Hepatic stellate cell (primary cell): ENCODE results near the gene TMEM123.

Experiments
- DNase-seq: peaks from one replicate; pipeline ENCODE4 v3.0.0; 2011; ENCODE audit warnings: low spot score

The TMEM123 gene

GRCh38 chr11:102422817-102423712 lies 29.5 kb downstream of the TMEM123 start:
- no peak for DNase-seq

DNA sequence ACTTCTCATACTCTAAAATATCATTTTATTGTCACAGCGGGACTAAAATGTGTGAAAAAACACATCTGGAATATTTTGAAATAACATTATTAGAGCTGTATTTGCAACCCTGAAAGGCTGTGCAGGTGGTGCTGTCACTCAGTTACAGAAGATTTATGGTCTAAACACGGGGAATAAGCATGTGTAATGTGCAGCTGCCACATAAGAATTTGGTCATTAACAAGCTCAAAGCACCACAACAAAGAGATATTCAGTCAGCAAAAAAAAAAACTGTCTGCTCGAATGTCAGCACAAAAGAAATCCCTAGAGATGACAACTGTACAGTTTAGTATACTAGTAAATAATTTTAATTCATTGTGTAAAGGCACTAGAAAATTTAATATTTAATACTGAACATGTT lies 31.3 kb downstream of the TMEM123 start:
- no peak for DNase-seq

- no peak for DNase-seq
Observed at GRCh38 chr11:102420547-102420946, 32.0 kb downstream of the TMEM123 start.

- no peak for DNase-seq
Observed at GRCh38 chr11:102419181-102419580, 33.4 kb downstream of the TMEM123 start.

DNA sequence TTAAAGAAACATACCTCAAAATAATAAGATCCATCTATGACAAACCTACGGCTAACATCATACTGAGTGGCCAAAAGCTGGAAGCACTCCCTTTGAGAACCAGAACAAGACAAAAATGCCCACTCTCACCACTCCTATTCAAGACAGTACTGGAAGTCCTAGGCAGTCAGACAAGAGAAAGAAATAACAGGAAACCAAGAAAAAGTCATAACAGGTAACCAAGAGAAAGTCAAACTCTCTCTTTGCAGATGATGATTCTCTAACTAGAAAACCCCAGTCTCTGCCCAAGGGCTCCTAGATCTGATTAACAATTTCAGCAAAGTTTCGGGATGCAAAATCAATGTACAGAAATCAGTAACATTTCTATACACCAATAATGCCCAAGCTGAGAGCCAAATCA lies 35.6 kb downstream of the TMEM123 start:
- DNase-seq = no peak

DNA sequence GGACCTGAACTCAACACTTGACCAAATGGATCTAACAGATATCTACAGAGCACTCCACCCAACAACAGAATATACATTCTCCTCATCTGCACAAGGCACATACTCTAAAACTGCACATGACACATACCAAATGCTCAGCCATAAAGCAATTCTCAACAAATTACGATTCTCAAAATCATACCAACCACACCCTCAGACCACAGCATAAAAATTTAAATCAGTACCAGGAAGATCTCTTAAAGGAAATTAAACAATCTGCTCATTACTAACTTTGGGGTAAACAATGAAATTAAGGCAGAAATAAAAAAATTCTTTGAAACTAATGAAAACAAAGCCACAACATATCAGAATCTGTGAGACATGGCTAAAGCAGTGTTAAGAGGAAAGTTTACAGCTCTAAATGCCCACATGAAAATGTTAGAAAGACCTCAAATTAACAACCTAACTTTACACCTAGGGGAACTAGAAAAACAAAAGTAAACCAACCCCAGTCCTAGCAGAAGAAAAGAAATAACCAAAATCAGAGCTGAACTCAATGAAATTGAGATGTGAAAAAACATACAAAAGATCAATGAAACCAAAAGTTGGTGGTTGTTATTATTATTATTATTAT lies 37.2 kb downstream of the TMEM123 start:
- no peak for DNase-seq

GRCh38 chr11:102414559-102414958 lies 38.0 kb downstream of the TMEM123 start:
- DNase-seq = no peak

DNA sequence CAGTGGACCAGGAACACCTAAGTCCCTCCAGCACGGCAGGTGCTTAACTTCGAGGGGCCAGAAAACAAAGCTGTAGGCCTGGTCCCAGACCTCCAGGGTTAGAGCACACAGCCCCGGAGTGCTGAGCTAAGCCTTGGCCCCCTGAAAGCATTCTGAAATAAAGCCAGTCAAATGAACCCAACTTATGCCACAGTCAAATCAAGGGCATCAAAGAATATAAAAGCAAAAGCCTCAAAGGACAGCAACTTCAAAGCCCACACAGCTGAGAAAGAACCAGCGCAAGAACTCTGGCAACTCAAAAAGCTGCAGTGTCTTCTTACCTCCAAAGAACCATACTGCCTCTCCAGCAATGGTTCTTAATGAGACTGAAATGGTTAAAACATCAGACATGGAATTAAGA lies 39.1 kb downstream of the TMEM123 start:
- DNase-seq = no peak

- DNase-seq = no peak
Observed at GRCh38 chr11:102411142-102411541, 41.4 kb downstream of the TMEM123 start.

- peak; percentile 54 for DNase-seq
Observed at GRCh38 chr11:102410382-102410784, 42.2 kb downstream of the TMEM123 start.

DNA sequence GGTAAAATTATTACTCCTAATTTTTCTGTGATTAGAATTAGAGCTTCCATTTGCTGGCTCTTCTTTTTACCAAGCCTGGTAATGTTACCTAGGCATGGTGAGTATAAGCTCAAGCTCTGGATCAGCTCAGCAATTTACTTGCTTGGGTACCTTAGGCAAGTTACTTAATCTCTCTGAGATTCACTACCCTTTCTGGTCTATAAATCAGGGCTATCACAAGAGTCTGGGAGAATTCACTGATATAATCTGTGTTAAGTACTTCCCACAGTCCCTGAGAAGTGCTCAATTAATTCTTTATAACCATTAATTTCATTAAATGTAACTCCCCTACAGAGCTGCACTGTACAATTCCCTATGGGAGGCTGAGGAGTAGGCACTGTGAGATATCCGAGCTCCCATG lies 44.2 kb downstream of the TMEM123 start:
- no peak for DNase-seq

DNA sequence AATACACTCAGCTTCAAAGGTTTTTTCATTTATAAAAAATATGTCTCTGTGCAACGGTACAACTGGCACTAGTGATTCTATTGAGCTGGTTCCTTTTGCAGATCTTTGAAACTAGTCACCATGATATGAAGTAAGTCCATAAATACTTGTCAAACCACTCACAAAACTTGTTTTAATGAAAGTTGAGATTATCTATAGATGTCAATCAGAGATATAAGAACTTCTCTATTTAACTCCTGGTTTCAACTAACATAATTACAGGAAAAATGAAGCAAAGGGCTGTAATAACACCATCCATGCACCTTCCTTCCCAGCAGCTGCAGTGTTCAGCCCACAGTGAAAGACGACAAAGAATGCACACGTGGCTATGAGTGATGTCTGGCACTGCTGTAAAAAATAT lies 44.7 kb downstream of the TMEM123 start:
- no peak for DNase-seq

DNA sequence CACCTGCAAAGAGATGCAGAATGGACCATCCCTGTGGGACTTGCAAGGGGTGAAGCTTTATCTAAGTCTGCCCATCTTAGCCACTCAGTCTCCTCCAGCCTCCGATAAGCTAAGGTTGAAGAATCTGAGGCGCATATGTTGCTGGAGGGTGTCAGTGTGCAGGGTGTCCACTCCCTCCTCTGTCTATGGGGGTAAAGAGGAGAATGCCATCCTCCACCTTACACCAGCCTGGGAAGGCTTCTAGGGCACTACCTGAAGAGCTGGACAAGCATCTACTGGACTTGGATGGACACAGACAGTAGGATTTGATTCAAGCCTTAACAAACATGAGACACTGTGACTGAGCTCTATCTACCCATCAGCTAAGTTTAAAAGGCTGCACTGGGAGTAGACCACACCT lies 46.5 kb downstream of the TMEM123 start:
- DNase-seq = no peak

GRCh38 chr11:102405501-102405900 lies 47.1 kb downstream of the TMEM123 start:
- DNase-seq = no peak

DNA sequence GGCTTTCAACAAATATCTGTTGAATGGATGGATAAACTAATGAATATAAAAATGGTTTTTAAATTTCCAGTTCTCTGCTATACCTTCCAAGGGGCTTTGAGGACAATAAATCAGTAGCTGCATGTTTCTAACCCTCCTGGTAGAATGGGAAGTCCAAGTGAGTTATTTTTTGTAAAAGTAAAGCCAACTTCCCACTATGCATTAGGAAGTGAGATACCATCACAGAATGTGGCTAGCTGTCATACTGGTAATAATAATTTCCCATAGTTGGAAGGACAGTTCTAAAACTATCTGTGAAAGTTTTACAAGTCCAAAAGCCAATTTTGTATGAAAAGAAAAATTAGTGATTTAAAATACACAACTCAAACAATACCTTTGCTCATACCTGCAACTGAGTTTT lies 50.0 kb downstream of the TMEM123 start:
- no peak for DNase-seq

GRCh38 chr11:102401905-102402304 lies 50.7 kb downstream of the TMEM123 start:
- no peak for DNase-seq

GRCh38 chr11:102400603-102401002 lies 52.0 kb downstream of the TMEM123 start:
- DNase-seq = no peak

- no peak for DNase-seq
Observed at GRCh38 chr11:102399189-102399588, 53.4 kb downstream of the TMEM123 start.

GRCh38 chr11:102398297-102398696 lies 54.3 kb downstream of the TMEM123 start:
- no peak for DNase-seq

DNA sequence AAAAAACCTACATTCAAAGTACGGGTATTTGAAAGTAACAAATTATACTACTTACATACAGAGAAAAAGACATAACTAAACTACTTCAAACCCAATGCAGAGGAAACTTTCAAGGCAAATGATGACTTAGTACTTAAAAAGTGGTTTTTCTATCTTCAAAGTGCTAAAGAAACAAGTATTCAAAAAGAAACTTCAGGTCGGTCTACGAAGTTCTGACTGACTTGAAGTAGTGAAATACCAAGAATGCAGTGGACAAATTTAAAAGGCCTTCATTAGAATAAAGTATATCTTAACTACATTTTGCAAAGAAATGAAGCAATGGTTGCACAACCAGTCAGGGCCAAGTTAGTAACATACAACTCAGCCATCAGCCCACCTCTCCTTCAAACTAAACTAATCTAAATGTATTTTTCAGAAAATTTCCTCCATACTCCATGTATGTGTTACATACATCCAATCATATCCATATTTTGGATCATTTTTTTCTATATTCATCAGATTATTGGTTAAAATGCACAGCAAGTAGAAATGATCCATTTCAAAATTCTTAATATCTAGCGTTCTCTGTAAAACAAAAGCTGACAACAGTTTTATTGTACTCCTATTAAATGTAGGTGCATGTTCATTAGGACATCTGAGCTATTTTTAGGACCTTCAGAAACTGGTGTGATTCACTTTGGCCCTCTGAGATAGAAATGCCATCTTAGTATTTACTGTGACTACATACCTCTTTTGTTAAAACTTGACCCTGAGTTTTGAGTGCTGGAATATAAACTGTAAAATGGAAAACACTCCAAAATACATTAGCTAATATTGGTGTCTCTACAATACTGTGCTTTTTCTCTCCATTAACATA lies 55.6 kb downstream of the TMEM123 start:
- DNase-seq = no peak

DNA sequence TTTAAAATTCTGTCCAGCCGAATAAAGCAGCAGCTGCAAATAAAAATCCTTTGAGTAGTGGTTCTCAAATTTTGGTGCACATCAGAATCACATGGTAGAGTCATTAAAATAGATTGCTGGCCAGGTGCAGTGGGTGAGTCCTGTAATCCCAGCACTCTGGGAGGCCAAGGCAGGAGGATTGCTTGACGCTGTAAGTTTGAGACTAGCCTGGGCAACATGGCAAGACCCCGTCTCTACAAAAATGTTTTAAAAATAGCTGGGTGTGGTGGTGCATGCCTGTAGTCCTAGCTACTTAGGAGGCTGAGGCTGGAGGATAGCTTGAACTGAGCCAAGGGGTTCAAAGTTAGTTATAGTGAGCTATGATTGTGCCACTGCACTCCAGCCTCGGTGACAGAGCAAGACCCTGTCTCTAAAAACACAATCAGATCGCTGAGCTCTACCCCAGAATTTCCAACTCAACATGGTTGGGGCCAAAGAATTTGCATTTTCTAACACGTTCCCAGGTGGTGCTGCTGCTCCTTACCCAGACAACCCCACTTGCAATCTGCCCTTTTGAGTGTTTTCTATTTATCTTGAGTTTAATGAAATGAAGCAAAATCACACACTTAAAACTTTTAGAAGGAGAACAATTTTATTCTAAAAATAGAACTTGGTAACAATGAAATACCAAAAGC lies 56.7 kb downstream of the TMEM123 start:
- no peak for DNase-seq

GRCh38 chr11:102393272-102393730 lies 59.3 kb downstream of the TMEM123 start:
- no peak for DNase-seq
